Left kidney (tissue), 8 donors: Measurements from ENCODE around the gene VPS52. TPM values are rescaled to one million over a fixed set of nuclear protein-coding genes. Genes with fewer than 3 reads are reported as not detected.

Source experiments
- DNase-seq: peaks from one replicate; pipeline ENCODE4 v3.0.0-alpha.2; 2013
- long read RNA-seq, 8 donors: transcript quantifications; one replicate each; lab custom pipeline, GENCODE V29; 2026
- polyA plus RNA-seq: library from polyadenylated mRNA; unstranded; fragments of 120-200 nt; gene quantifications from one replicate; pipeline ENCODE4 v1.2.1, GENCODE V29; 2013; ENCODE audit not compliant: insufficient read length

The VPS52 gene
- 100 TPM for polyA plus RNA-seq
- long read RNA-seq, donor 1, transcript VPS52-212 (20 exons, 2,960 nt): major isoform, 8 of 5,290 reads
- long read RNA-seq, donor 1, transcript VPS52-222 (4 exons, 743 nt): major isoform, 8 of 5,290 reads
- long read RNA-seq, donor 1, partial matches to known transcripts: 1,216 of 5,290 reads
- long read RNA-seq, donor 1, other reads (novel, unspliced or antisense): 4,056 of 5,290 reads
- long read RNA-seq, donor 2, transcript VPS52-222 (4 exons, 743 nt): major isoform, 12 of 35 reads
- long read RNA-seq, donor 2, transcript VPS52-212 (20 exons, 2,960 nt): minor isoform, 6 of 35 reads
- long read RNA-seq, donor 2, partial matches to known transcripts: 12 of 35 reads
- long read RNA-seq, donor 2, other reads (novel, unspliced or antisense): 0 of 35 reads
- long read RNA-seq, donor 3, transcript VPS52-212 (20 exons, 2,960 nt): major isoform, 6 of 21 reads
- long read RNA-seq, donor 3, transcript VPS52-222 (4 exons, 743 nt): major isoform, 6 of 21 reads
- long read RNA-seq, donor 3, partial matches to known transcripts: 6 of 21 reads
- long read RNA-seq, donor 3, other reads (novel, unspliced or antisense): 0 of 21 reads
- long read RNA-seq, donor 4, partial matches to known transcripts: 0 of 1 reads
- long read RNA-seq, donor 4, other reads (novel, unspliced or antisense): 0 of 1 reads
- long read RNA-seq, donor 5, transcript VPS52-212 (20 exons, 2,960 nt): minor isoform, 8 of 10,563 reads
- long read RNA-seq, donor 5, transcript VPS52-222 (4 exons, 743 nt): major isoform, 17 of 10,563 reads
- long read RNA-seq, donor 5, partial matches to known transcripts: 1,313 of 10,563 reads
- long read RNA-seq, donor 5, other reads (novel, unspliced or antisense): 9,222 of 10,563 reads
- long read RNA-seq, donor 6, transcript VPS52-212 (20 exons, 2,960 nt): minor isoform, 6 of 6,351 reads
- long read RNA-seq, donor 6, transcript VPS52-222 (4 exons, 743 nt): major isoform, 7 of 6,351 reads
- long read RNA-seq, donor 6, partial matches to known transcripts: 5,970 of 6,351 reads
- long read RNA-seq, donor 6, other reads (novel, unspliced or antisense): 365 of 6,351 reads
- long read RNA-seq, donor 7, transcript VPS52-222 (4 exons, 743 nt): major isoform, 16 of 48 reads
- long read RNA-seq, donor 7, transcript VPS52-212 (20 exons, 2,960 nt): minor isoform, 9 of 48 reads
- long read RNA-seq, donor 7, partial matches to known transcripts: 18 of 48 reads
- long read RNA-seq, donor 7, other reads (novel, unspliced or antisense): 0 of 48 reads
- long read RNA-seq, donor 8, partial matches to known transcripts: 0 of 8 reads
- long read RNA-seq, donor 8, other reads (novel, unspliced or antisense): 0 of 8 reads

- DNase-seq: peak; percentile 100
Observed at GRCh38 chr6:33271468-33272274, at the start of gene VPS52, which contains the start of gene RPS18. Gene VPS52, minus strand, starts transcription at chr6:33271876. Its CDS starts 201 bp downstream, at chr6:33271675. Gene RPS18, plus strand, starts transcription at chr6:33272075. Its CDS starts 45 bp downstream, at chr6:33272120.

- DNase-seq: no peak
Observed at GRCh38 chr6:33321227-33321626, 49.6 kb upstream of the VPS52 start.

- DNase-seq: no peak
Observed at GRCh38 chr6:33320315-33321181, 48.9 kb upstream of the VPS52 start.

GRCh38 chr6:33319939-33320314, 48.3 kb upstream of the VPS52 start:
- DNase-seq: no peak

- no peak for DNase-seq
Observed at GRCh38 chr6:33318426-33319073, 46.9 kb upstream of the VPS52 start.

- DNase-seq: peak; percentile 100
Observed at GRCh38 chr6:33317669-33318425, 46.2 kb upstream of the VPS52 start, which contains the start of gene ZBTB22. Gene ZBTB22, minus strand, starts transcription at chr6:33317744. Its CDS starts 828 bp downstream, at chr6:33316916.

GRCh38 chr6:33317419-33317668, 45.7 kb upstream of the VPS52 start:
- DNase-seq: no peak

- DNase-seq: no peak
Observed at GRCh38 chr6:33316603-33317418, 45.1 kb upstream of the VPS52 start.

- no peak for DNase-seq
Observed at GRCh38 chr6:33315793-33316602, 44.3 kb upstream of the VPS52 start.

GRCh38 chr6:33314943-33315792, 43.5 kb upstream of the VPS52 start:
- no peak for DNase-seq

- peak; percentile 67 for DNase-seq
Observed at GRCh38 chr6:33314515-33314942, 42.9 kb upstream of the VPS52 start.

- peak; percentile 57 for DNase-seq
Observed at GRCh38 chr6:33313709-33314514, 42.2 kb upstream of the VPS52 start, which contains the start of gene TAPBP. Gene TAPBP, minus strand, starts transcription at chr6:33314078. Its CDS starts 37 bp downstream, at chr6:33314041.

GRCh38 chr6:33313105-33313708, 41.5 kb upstream of the VPS52 start:
- peak; percentile 39 for DNase-seq

GRCh38 chr6:33312361-33313104, 40.9 kb upstream of the VPS52 start:
- peak; percentile 51 for DNase-seq
